Fibroblast of pulmonary artery (primary cell): Measurements from ENCODE around the gene ZNF674.
A peak's percentile ranks its signal among the peaks of the same experiment; 100 is the strongest.
"Not testable (repeated sequence)": the region's sequence is repeated elsewhere in the genome, so short reads cannot be mapped to it uniquely, and the experiment has no call there.

ENCODE experiments used
- DNase-seq: peaks from one replicate; pipeline ENCODE4 v3.0.0-alpha.2; 2010; ENCODE audit warnings: low read depth
- H3K4me3 ChIP-seq: replicated peaks from 2 replicates; pipeline ENCODE4 v1.5.1; 2011; ENCODE audit warnings: low read depth, mild to moderate bottlenecking, control low read depth, low read length, moderate library complexity
- CTCF ChIP-seq: IDR thresholded peaks from 2 replicates; pipeline ENCODE4 v1.5.1; 2011; ENCODE audit warnings: mild to moderate bottlenecking, control low read depth, low read length, inconsistent platforms; ENCODE audit errors: missing control alignments

The ZNF674 gene

GRCh38 chrX:46506076-46506475 is 39.1 kb downstream of the ZNF674 start:
- no peak overlapping the region for H3K4me3 ChIP-seq
- no peak for TF ChIP-seq CTCF
- no peak for DNase-seq

- no peak for TF ChIP-seq CTCF
- no peak for DNase-seq
These were observed 42.4 kb downstream of the ZNF674 start for GRCh38 chrX:46502848-46503247.

GRCh38 chrX:46500054-46500453 is 45.2 kb downstream of the ZNF674 start:
- peak; percentile 1 for DNase-seq
- no peak overlapping the region for H3K4me3 ChIP-seq
- no peak for TF ChIP-seq CTCF

More at GRCh38 chrX:46502848-46503247, 42.4 kb downstream of the ZNF674 start:
- H3K4me3 ChIP-seq, result no peak overlapping the region

- no peak overlapping the region for H3K4me3 ChIP-seq
- TF ChIP-seq CTCF, result no peak
- DNase-seq, result no peak
These were observed 56.5 kb downstream of the ZNF674 start for GRCh38 chrX:46488712-46489111.

- no peak overlapping the region for H3K4me3 ChIP-seq
- DNase-seq, result no peak
- no peak for TF ChIP-seq CTCF
These were observed 59.3 kb downstream of the ZNF674 start for GRCh38 chrX:46485897-46486296.

- not testable (repeated sequence) for DNase-seq, H3K4me3 ChIP-seq
These were observed 66.6 kb downstream of the ZNF674 start for GRCh38 chrX:46478634-46479033.

GRCh38 chrX:46477435-46477834 is 67.8 kb downstream of the ZNF674 start:
- no peak for TF ChIP-seq CTCF
- peak; percentile 64 for DNase-seq

GRCh38 chrX:46465203-46465602 is 80.0 kb downstream of the ZNF674 start:
- TF ChIP-seq CTCF, result no peak

More at GRCh38 chrX:46477435-46477834, 67.8 kb downstream of the ZNF674 start:
- no peak overlapping the region for H3K4me3 ChIP-seq

More at GRCh38 chrX:46465203-46465602, 80.0 kb downstream of the ZNF674 start:
- no peak for DNase-seq
- H3K4me3 ChIP-seq, result no peak overlapping the region
